Keratinocyte (primary cell): Measurements from ENCODE around the gene ZNF648. TPM values are rescaled to one million over a fixed set of nuclear protein-coding genes. Genes with fewer than 3 reads are reported as not detected.

Experiments used
- DNase-seq: peaks from one replicate; pipeline ENCODE4 v3.0.0-alpha.2; 2011; ENCODE audit warnings: low read depth, missing footprints, low spot score
- FAIRE-seq: peaks from 2 replicates; lab custom pipeline; 2011; peaks lifted over from hg19 to GRCh38; lab: Jason Lieb, UNC
- H2AFZ ChIP-seq: 2 replicates; pipeline ENCODE4 v1.6.0; 2012; ENCODE audit warnings: low read length, control low read depth, inconsistent platforms; ENCODE audit not compliant: control insufficient read depth
- H3K27ac ChIP-seq: 2 replicates; pipeline ENCODE4 v1.5.1; 2011; ENCODE audit warnings: low read length; ENCODE audit not compliant: control insufficient read depth, insufficient read depth
- H3K27me3 ChIP-seq: 3 replicates; pipeline ENCODE4 v1.6.0; 2011; ENCODE audit warnings: low read length; ENCODE audit not compliant: control insufficient read depth, insufficient read depth; ENCODE audit errors: extremely low read depth
- H3K36me3 ChIP-seq, 2 experiments: 2 replicates in 1 of 2; 3 replicates in 1 of 2; pipeline ENCODE4 v1.5.1; 2011; ENCODE audit warnings: low read length in 2 of 2, mild to moderate bottlenecking in 1 of 2; ENCODE audit not compliant: control insufficient read depth in 2 of 2, insufficient read depth in 2 of 2; ENCODE audit errors: extremely low read depth in 1 of 2
- H3K4me1 ChIP-seq: 3 replicates; pipeline ENCODE4 v1.5.1; 2011; ENCODE audit warnings: low read length; ENCODE audit not compliant: control insufficient read depth, insufficient read depth; ENCODE audit errors: extremely low read depth
- H3K4me2 ChIP-seq: 3 replicates; pipeline ENCODE4 v1.6.0; 2011; ENCODE audit warnings: low read depth, low read length; ENCODE audit not compliant: control insufficient read depth, insufficient read depth; ENCODE audit errors: extremely low read depth
- H3K4me3 ChIP-seq, 3 experiments: fragments of 200-600 bp in 1 of 3; sonication (generic) in 1 of 3; 2 replicates in 2 of 3; 3 replicates in 1 of 3; pipeline ENCODE4 v1.5.1; 2011 to 2016; ENCODE audit warnings: low read length in 3 of 3, mild to moderate bottlenecking in 3 of 3, control low read depth in 2 of 3, inconsistent platforms in 1 of 3, low read depth in 1 of 3, mixed read lengths in 1 of 3, mixed run types in 1 of 3, moderate library complexity in 1 of 3; ENCODE audit not compliant: control insufficient read depth in 2 of 3, insufficient read depth in 2 of 3; ENCODE audit errors: extremely low read depth in 1 of 3
- H3K79me2 ChIP-seq: 2 replicates; pipeline ENCODE4 v1.6.0; 2012; ENCODE audit warnings: low read length; ENCODE audit not compliant: control insufficient read depth, insufficient read depth
- H3K9ac ChIP-seq: 3 replicates; pipeline ENCODE4 v1.6.0; 2011; ENCODE audit warnings: low read length; ENCODE audit not compliant: control insufficient read depth, insufficient read depth; ENCODE audit errors: extremely low read depth
- H3K9me1 ChIP-seq: 3 replicates; pipeline ENCODE4 v1.6.0; 2011; ENCODE audit warnings: low read length; ENCODE audit not compliant: control insufficient read depth, insufficient read depth; ENCODE audit errors: extremely low read depth
- H3K9me3 ChIP-seq: 2 replicates; pipeline ENCODE4 v1.5.1; 2012; ENCODE audit warnings: low read depth, low read length; ENCODE audit not compliant: control insufficient read depth
- H4K20me1 ChIP-seq: 3 replicates; pipeline ENCODE4 v1.6.0; 2011; ENCODE audit warnings: low read length; ENCODE audit not compliant: control insufficient read depth, insufficient read depth; ENCODE audit errors: extremely low read depth
- CTCF ChIP-seq, 3 experiments: IDR thresholded peaks in 1 of 3; conservative IDR thresholded peaks in 1 of 3; optimal IDR thresholded peaks in 1 of 3; 2 replicates in 2 of 3; 3 replicates in 1 of 3; pipeline versions ENCODE3 to v1.5.1; 2011; ENCODE audit warnings: low read length in 3 of 3, mild to moderate bottlenecking in 3 of 3, moderate library complexity in 2 of 3, control low read depth in 1 of 3, inconsistent platforms in 1 of 3; ENCODE audit not compliant: insufficient read depth in 2 of 3; ENCODE audit errors: extremely low read depth in 1 of 3
- EZH2 ChIP-seq: IDR thresholded peaks from one replicate; pipeline ENCODE4 v1.6.1; 2012; ENCODE audit warnings: inconsistent platforms, mild to moderate bottlenecking, low read length, moderate library complexity
- dilution Hi-C: fragments of 300-500 bp; cut with MboI; formaldehyde crosslinking; loops from one replicate; pipeline ENCODE4 v1.7.0; 2020; ENCODE audit warnings: low sequenced_read_pairs; ENCODE audit not compliant: extremely low pct_ligation_motif_present
- polyA plus RNA-seq, 5 experiments: library from polyadenylated mRNA; depleted of rRNA in 3 of 5; stranded (reverse) in 3 of 5; stranded (forward) in 1 of 5; unstranded in 1 of 5; fragments of >200 nt; gene quantifications; 1 replicate in 1 of 5; 2 replicates in 3 of 5; 3 replicates in 1 of 5; pipeline versions ENCODE4 v1.2.1 to v1.2.3, GENCODE V29; 2011 to 2012; ENCODE audit warnings: missing spikeins in 2 of 5, low read depth in 1 of 5, low replicate concordance in 1 of 5

The ZNF648 gene
- polyA plus RNA-seq, 1 donor (not counting 4 experiments of a cell fraction or from before 2014, with no cell fraction given) = not detected

DNA sequence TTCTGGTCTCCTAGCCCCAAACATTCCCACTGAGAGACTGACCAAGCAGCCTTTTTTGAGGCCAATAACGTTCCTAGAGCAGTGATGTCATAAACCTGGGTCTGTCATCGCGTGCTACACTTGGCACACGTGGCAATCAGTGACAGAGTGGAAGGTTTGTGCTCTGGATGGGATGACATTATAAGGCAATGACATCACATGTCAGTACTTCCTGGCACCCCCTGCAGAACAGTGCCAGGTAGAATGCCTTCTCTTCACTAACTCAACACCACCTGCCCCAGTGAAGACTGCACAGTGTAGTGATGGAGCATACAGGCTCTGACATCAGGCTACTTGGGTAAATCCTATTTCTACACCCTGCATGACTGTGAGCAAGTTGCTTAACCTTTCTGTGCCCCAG is 5.4 kb upstream of the ZNF648 start:
- Histone ChIP-seq H3K4me3 (no peak overlapping the region), H3K9me3 (no peaks in the 10 kb centered on the region), H3K4me2 (no peak overlapping the region), H3K27me3 (peaks cover 10% of the 10 kb centered on the region), H3K9ac (no peak overlapping the region), H3K4me1 (no peaks in the 10 kb centered on the region), H3K27ac (no peak overlapping the region), H4K20me1 (no peaks in the 10 kb centered on the region), H3K36me3 (no peaks in the 10 kb centered on the region), H3K9me1 (no peaks in the 10 kb centered on the region), H3K79me2 (no peaks in the 10 kb centered on the region), H2AFZ (no peak overlapping the region)
- no peak for TF ChIP-seq CTCF (optimal IDR thresholded peaks at IDR 0.05 in 1 of 3, IDR thresholded peaks at IDR 0.05 in 1 of 3, conservative IDR thresholded peaks at IDR 0.05 in 1 of 3; ENCODE audit: extremely low read depth in 1 of 3, insufficient read depth in 2 of 3, low read length in 3 of 3)
- FAIRE-seq = no peak
- DNase-seq = no peak
- dilution Hi-C loops = no loop called here

DNA sequence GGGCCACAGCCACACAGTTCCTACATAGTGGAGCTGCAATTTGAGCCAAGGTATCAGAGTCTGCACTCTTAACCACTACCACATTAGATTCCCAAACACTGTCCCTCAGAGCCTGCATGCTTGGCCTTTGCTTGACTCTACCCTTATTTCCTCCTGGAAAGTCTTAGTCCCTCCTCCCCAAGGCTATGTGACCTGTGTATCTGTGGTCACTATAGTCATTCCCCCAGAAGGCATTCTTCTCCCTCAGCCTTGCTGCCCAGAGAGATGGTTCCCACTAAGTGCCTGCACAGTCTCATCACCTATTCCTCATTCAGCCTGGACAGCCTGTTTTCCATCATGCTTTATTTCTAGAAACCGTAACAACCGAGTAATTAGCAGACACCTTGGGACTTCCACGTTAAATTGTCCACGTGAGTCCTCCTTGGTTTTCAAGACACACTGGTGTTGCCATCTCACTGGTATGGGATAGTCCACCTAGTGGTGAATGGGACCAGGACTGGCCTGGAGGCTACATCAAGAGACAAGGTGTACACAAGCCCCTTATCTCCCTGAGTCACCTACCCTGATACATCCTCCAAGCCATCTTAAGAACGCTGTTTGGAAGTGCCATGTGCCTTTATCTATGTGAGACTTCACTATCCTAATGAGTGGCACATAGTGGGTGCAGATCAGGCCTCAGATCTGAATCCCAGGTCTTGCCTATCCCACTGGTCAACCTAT is 3.8 kb upstream of the ZNF648 start:
- no peaks in the 10 kb centered on the region for H4K20me1 ChIP-seq
- no peak overlapping the region for H3K27ac ChIP-seq
- no peak for FAIRE-seq

More for the DNA sequence above, 3.8 kb upstream of the ZNF648 start:
- no peaks in the 10 kb centered on the region for H3K4me1 ChIP-seq
- H2AFZ ChIP-seq = no peak overlapping the region
- H3K9me1 ChIP-seq = no peaks in the 10 kb centered on the region
- no peaks in the 10 kb centered on the region for H3K9me3 ChIP-seq
- no peak for TF ChIP-seq CTCF (optimal IDR thresholded peaks at IDR 0.05 in 1 of 3, IDR thresholded peaks at IDR 0.05 in 1 of 3, conservative IDR thresholded peaks at IDR 0.05 in 1 of 3; ENCODE audit: extremely low read depth in 1 of 3, insufficient read depth in 2 of 3, low read length in 3 of 3)
- no peak for TF ChIP-seq EZH2
- dilution Hi-C loops = no loop called here
- H3K9ac ChIP-seq = no peak overlapping the region
- H3K27me3 ChIP-seq = peaks cover 12% of the 10 kb centered on the region
- DNase-seq = no peak
- no peak overlapping the region for H3K4me3 ChIP-seq
- no peaks in the 10 kb centered on the region for H3K36me3 ChIP-seq
- no peaks in the 10 kb centered on the region for H3K79me2 ChIP-seq
- H3K4me2 ChIP-seq = no peak overlapping the region
